MM.1S (cell line): ENCODE results near the gene C12orf50.

Experiments
- DNase-seq: peaks from one replicate; pipeline ENCODE4 v3.0.0-alpha.2; 2015
- H2AFZ ChIP-seq: fragments of 300-600 bp; sonication (generic); 2 replicates; pipeline ENCODE4 v1.6.0; 2016; ENCODE audit warnings: antibody characterized with exemption, low read length
- H3F3A ChIP-seq: fragments of 300-600 bp; sonication (generic); 2 replicates; pipeline ENCODE4 v1.6.1; 2016; ENCODE audit warnings: mild to moderate bottlenecking, antibody characterized with exemption, low read length, moderate library complexity, mixed read lengths; ENCODE audit not compliant: insufficient read depth
- H3K27ac ChIP-seq: fragments of 300-600 bp; sonication (generic); 2 replicates; pipeline ENCODE4 v1.5.1; 2016; ENCODE audit warnings: mild to moderate bottlenecking, low read length
- H3K27me3 ChIP-seq: fragments of 300-600 bp; sonication (generic); replicated peaks from 2 replicates; pipeline ENCODE4 v1.6.0; 2016; ENCODE audit warnings: low read length; ENCODE audit not compliant: insufficient read depth
- H3K36me3 ChIP-seq: fragments of 300-600 bp; sonication (generic); replicated peaks from 2 replicates; pipeline ENCODE4 v1.6.1; 2016; ENCODE audit warnings: mild to moderate bottlenecking, low read length, mixed read lengths; ENCODE audit not compliant: insufficient read depth
- H3K4me1 ChIP-seq: fragments of 300-600 bp; sonication (generic); 2 replicates; pipeline ENCODE4 v1.6.1; 2016; ENCODE audit warnings: low read length, mixed read lengths
- H3K4me2 ChIP-seq: fragments of 300-600 bp; sonication (generic); 2 replicates; pipeline ENCODE4 v1.6.0; 2016; ENCODE audit warnings: low read depth, low read length
- H3K4me3 ChIP-seq: fragments of 300-600 bp; sonication (generic); 2 replicates; pipeline ENCODE4 v1.5.1; 2016; ENCODE audit warnings: low read length, mixed read lengths
- H3K79me2 ChIP-seq: fragments of 300-600 bp; sonication (generic); 2 replicates; pipeline ENCODE4 v1.6.1; 2016; ENCODE audit warnings: mixed run types, low read length, mixed read lengths
- H3K9ac ChIP-seq: fragments of 300-600 bp; sonication (generic); 2 replicates; pipeline ENCODE4 v1.6.1; 2016; ENCODE audit warnings: low read length, mixed read lengths
- H3K9me2 ChIP-seq: fragments of 300-600 bp; sonication (generic); replicated peaks from 2 replicates; pipeline ENCODE4 v1.6.1; 2016; ENCODE audit warnings: mild to moderate bottlenecking, low read length, mixed read lengths; ENCODE audit not compliant: insufficient read depth
- H3K9me3 ChIP-seq: fragments of 300-600 bp; sonication (generic); replicated peaks from 2 replicates; pipeline ENCODE4 v1.6.1; 2016; ENCODE audit warnings: mild to moderate bottlenecking, low read length, mixed read lengths; ENCODE audit not compliant: insufficient read depth
- H4K20me1 ChIP-seq: fragments of 300-600 bp; sonication (generic); 2 replicates; pipeline ENCODE4 v1.6.1; 2016; ENCODE audit warnings: mild to moderate bottlenecking, low read length, moderate library complexity, mixed read lengths; ENCODE audit not compliant: insufficient read depth
- CTCF ChIP-seq: fragments of 300-600 bp; sonication (generic); IDR thresholded peaks from 2 replicates; pipeline ENCODE4 v1.5.1; 2016; ENCODE audit warnings: antibody characterized with exemption, low read length, mixed read lengths
- EZH2 ChIP-seq: fragments of 300-600 bp; sonication (generic); optimal IDR thresholded peaks from 2 replicates; pipeline ENCODE3; 2017; ENCODE audit warnings: low read depth, mild to moderate bottlenecking, antibody characterized with exemption, low read length, mixed read lengths
- EZH2phosphoT487 ChIP-seq: fragments of 300-600 bp; sonication (generic); IDR thresholded peaks from 2 replicates; pipeline ENCODE4 v1.6.1; 2018; ENCODE audit warnings: antibody characterized with exemption, low read length

The C12orf50 gene

GRCh38 chr12:88056571-88056970 is 27.4 kb upstream of the C12orf50 start:
- Histone ChIP-seq H2AFZ (no peak overlapping the region), H3K9ac (no peak overlapping the region), H3K4me2 (no peak overlapping the region), H3K9me2 (no peaks in the 10 kb centered on the region), H3K4me3 (no peak overlapping the region), H3K9me3 (no peaks in the 10 kb centered on the region), H3K4me1 (no peaks in the 10 kb centered on the region), H3K27me3 (no peaks in the 10 kb centered on the region), H4K20me1 (no peaks in the 10 kb centered on the region), H3K36me3 (no peaks in the 10 kb centered on the region; the same call in 1 of the 2 replicates), H3K79me2 (no peaks in the 10 kb centered on the region), H3F3A (no peaks in the 10 kb centered on the region), H3K27ac (no peak overlapping the region)
- TF ChIP-seq CTCF = no peak
- no peak for TF ChIP-seq EZH2phosphoT487
- TF ChIP-seq EZH2 = no peak
- DNase-seq = no peak

- TF ChIP-seq EZH2phosphoT487 = no peak
- no peak for TF ChIP-seq EZH2
- peak; percentile 52 for TF ChIP-seq CTCF
- Histone ChIP-seq H2AFZ (no peak overlapping the region), H3K9me3 (no peaks in the 10 kb centered on the region), H3K4me2 (no peak overlapping the region), H4K20me1 (no peaks in the 10 kb centered on the region), H3K4me3 (no peak overlapping the region), H3K9ac (no peak overlapping the region), H3K27me3 (no peaks in the 10 kb centered on the region), H3K4me1 (no peaks in the 10 kb centered on the region), H3K9me2 (no peaks in the 10 kb centered on the region), H3K79me2 (no peaks in the 10 kb centered on the region), H3F3A (no peaks in the 10 kb centered on the region), H3K27ac (no peak overlapping the region), H3K36me3 (no peaks in the 10 kb centered on the region; the same call in 1 of the 2 replicates)
- peak; percentile 31 for DNase-seq
These were observed 23.5 kb upstream of the C12orf50 start for GRCh38 chr12:88052686-88053085.

- no peak overlapping the region for H3K27ac ChIP-seq
- no peak overlapping the region for H3K4me3 ChIP-seq
- H3K79me2 ChIP-seq = peaks cover 36% of the 10 kb centered on the region
- no peaks in the 10 kb centered on the region for H3K9me2 ChIP-seq
- no peaks in the 10 kb centered on the region for H3K27me3 ChIP-seq
- no peak overlapping the region for H3K9ac ChIP-seq
- H3K36me3 ChIP-seq = no peaks in the 10 kb centered on the region; the same call in 1 of the 2 replicates
- H3K4me1 ChIP-seq = no peaks in the 10 kb centered on the region
- TF ChIP-seq EZH2 (no peak), CTCF (no peak), EZH2phosphoT487 (no peak)
- no peak overlapping the region for H3K4me2 ChIP-seq
- no peaks in the 10 kb centered on the region; the same call in 1 of the 2 replicates for H4K20me1 ChIP-seq
- no peaks in the 10 kb centered on the region for H3K9me3 ChIP-seq
- H2AFZ ChIP-seq = no peak overlapping the region
- H3F3A ChIP-seq = no peaks in the 10 kb centered on the region
- no peak for DNase-seq
These were observed 14.8 kb upstream of the C12orf50 start for GRCh38 chr12:88044035-88044434.
